K562 treated with DMSO at 1 percent for 24 hours (cell line): ENCODE data around the gene YPEL4. TPM values are rescaled to one million over a fixed set of nuclear protein-coding genes. Genes with fewer than 3 reads are reported as not detected.

Experiments
- total RNA-seq: library from RNA; unstranded; fragments of 300-600 nt; gene quantifications from 2 replicates; pipeline ENCODE4 v1.2.3, GENCODE V29; 2022; ENCODE audit warnings: low read depth; ENCODE audit not compliant: insufficient read depth

Gene YPEL4
- 2.0 and 2.3 TPM in 2 replicates for total RNA-seq

GRCh38 chr11:57649826-57650738 lies at the start of gene YPEL4:
Gene YPEL4, minus strand, starts transcription at chr11:57649912. Its CDS starts 2,805 bp downstream, at chr11:57647107.

GRCh38 chr11:57667736-57668433 lies 18.2 kb upstream of the YPEL4 start, which contains the start of gene ZDHHC5:
Gene ZDHHC5, plus strand, starts transcription at chr11:57668114. Its CDS starts 4,977 bp downstream, at chr11:57673091.

GRCh38 chr11:57657194-57658022 lies 7.7 kb upstream of the YPEL4 start, which contains the start of gene CLP1:
Gene CLP1, plus strand, starts transcription at chr11:57657762. Its CDS starts 1,715 bp downstream, at chr11:57659477.

GRCh38 chr11:57597461-57597915 lies 52.2 kb downstream of the YPEL4 start, which contains the start of gene SERPING1:
Gene SERPING1, plus strand, starts transcription at chr11:57597685. Its CDS starts 586 bp downstream, at chr11:57598271.

Other genes with a start within 250 kb of the YPEL4 start
- 101 and 116 TPM in 2 replicates for gene SLC43A3, start 222.8 kb downstream of the YPEL4 start, total RNA-seq
- gene RTN4RL2, start 189.4 kb downstream of the YPEL4 start, total RNA-seq = 8.8 and 11.7 TPM in 2 replicates
- 86.0 and 90.3 TPM in 2 replicates for gene SLC43A1, start 134.2 kb downstream of the YPEL4 start, total RNA-seq
- 46.0 and 49.7 TPM in 2 replicates for gene TIMM10, start 119.2 kb downstream of the YPEL4 start, total RNA-seq
- 0.22 TPM in 1 of 2 replicates, not detected in the other for gene SMTNL1, start 112.3 kb downstream of the YPEL4 start, total RNA-seq
- 116 and 119 TPM in 2 replicates for gene UBE2L6, start 82.2 kb downstream of the YPEL4 start, total RNA-seq
- gene SERPING1, start 52.2 kb downstream of the YPEL4 start, total RNA-seq = 0.52 and 1.9 TPM in 2 replicates
- gene CLP1, start 7.8 kb upstream of the YPEL4 start, total RNA-seq = 19.8 and 20.6 TPM in 2 replicates
- 36.2 and 37.4 TPM in 2 replicates for gene ZDHHC5, start 18.2 kb upstream of the YPEL4 start, total RNA-seq
- 26.5 and 28.3 TPM in 2 replicates for gene MED19, start 62.3 kb upstream of the YPEL4 start, total RNA-seq
- gene TMX2, start 62.7 kb upstream of the YPEL4 start, total RNA-seq = 82.5 and 83.5 TPM in 2 replicates
- 281 and 310 TPM in 2 replicates for gene SELENOH, start 91.6 kb upstream of the YPEL4 start, total RNA-seq
- not detected in 2 replicates for gene BTBD18, start 101.9 kb upstream of the YPEL4 start, total RNA-seq
- 51.7 and 54.3 TPM in 2 replicates for gene CTNND1, start 111.9 kb upstream of the YPEL4 start, total RNA-seq